Measurements from ENCODE around the gene ZACN.

GRCh38 chr17:76038050-76038449 lies 40.9 kb upstream of the ZACN start:
- TF ChIP-seq POLR2A (IDR thresholded peaks at IDR 0.05; ENCODE audit: low read depth, low read length) (no peak), POLR2AphosphoS5 (IDR thresholded peaks at IDR 0.05; ENCODE audit: low read depth, low read length) (no peak), TAF1 (IDR thresholded peaks at IDR 0.05; ENCODE audit: borderline replicate concordance, low read depth, low read length) (no peak)
